Measurements from ENCODE around the gene TTC5.

DNA sequence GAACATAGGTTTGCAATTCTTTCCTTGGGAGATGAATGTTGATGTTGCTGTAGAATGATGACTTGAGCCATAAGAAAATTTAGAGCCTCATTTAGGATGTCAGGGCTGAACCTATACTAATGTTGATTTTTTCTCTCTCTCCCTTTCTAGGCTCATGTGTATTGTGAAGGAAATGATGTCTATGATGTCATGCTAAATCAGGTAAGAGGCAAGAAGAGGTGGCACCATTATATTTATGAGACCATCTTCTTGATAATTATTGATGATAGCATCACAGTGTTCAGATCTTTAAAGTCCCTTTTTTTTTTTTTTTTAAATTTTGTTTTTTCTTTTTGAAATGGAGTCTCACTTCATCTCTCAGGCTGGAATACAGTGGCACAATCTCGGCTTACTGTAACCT is 41.0 kb upstream of the TTC5 start:
- TF ChIP-seq, protein P1, sequence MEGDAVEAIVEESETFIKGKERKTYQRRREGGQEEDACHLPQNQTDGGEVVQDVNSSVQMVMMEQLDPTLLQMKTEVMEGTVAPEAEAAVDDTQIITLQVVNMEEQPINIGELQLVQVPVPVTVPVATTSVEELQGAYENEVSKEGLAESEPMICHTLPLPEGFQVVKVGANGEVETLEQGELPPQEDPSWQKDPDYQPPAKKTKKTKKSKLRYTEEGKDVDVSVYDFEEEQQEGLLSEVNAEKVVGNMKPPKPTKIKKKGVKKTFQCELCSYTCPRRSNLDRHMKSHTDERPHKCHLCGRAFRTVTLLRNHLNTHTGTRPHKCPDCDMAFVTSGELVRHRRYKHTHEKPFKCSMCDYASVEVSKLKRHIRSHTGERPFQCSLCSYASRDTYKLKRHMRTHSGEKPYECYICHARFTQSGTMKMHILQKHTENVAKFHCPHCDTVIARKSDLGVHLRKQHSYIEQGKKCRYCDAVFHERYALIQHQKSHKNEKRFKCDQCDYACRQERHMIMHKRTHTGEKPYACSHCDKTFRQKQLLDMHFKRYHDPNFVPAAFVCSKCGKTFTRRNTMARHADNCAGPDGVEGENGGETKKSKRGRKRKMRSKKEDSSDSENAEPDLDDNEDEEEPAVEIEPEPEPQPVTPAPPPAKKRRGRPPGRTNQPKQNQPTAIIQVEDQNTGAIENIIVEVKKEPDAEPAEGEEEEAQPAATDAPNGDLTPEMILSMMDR (IDR thresholded peaks at IDR 0.05) = no peak
- no peak for TF ChIP-seq POLR2A (IDR thresholded peaks at IDR 0.05)
